HEK293 (cell line): Measurements from ENCODE around the gene PRAMEF10.
"Not testable (repeated sequence)": the region's sequence is repeated elsewhere in the genome, so short reads cannot be mapped to it uniquely, and the experiment has no call there.

ENCODE experiments used
- CTCF ChIP-seq: fragments of 450-650 bp; formaldehyde crosslinking; IDR thresholded peaks from 2 replicates; pipeline ENCODE4 v1.5.1; 2016; ENCODE audit warnings: missing biosample characterization, missing genetic modification characterization
- HOXA7 ChIP-seq: sonication (generic); formaldehyde crosslinking; IDR thresholded peaks from 2 replicates; pipeline ENCODE4 v1.8.1; 2022; ENCODE audit warnings: missing genetic modification reagents, borderline replicate concordance
- YY1 ChIP-seq: fragments of 450-650 bp; formaldehyde crosslinking; IDR thresholded peaks from 2 replicates; pipeline ENCODE4 v1.5.1; 2018; ENCODE audit warnings: missing biosample characterization, missing genetic modification characterization
- ZBTB26 ChIP-seq: fragments of 450-650 bp; formaldehyde crosslinking; optimal IDR thresholded peaks from 2 replicates; pipeline ENCODE3; 2016; ENCODE audit warnings: missing biosample characterization, mild to moderate bottlenecking, missing genetic modification characterization
- ZNF266 ChIP-seq: fragments of 450-650 bp; formaldehyde crosslinking; IDR thresholded peaks from 2 replicates; pipeline ENCODE4 v1.5.1; 2016; ENCODE audit warnings: missing biosample characterization, missing genetic modification characterization, low read depth
- ZNF274 ChIP-seq, 2 experiments: fragments of 200-500 bp in 1 of 2; fragments of 450-650 bp in 1 of 2; sonication (Bioruptor generic) in 1 of 2; formaldehyde crosslinking in 1 of 2; IDR thresholded peaks; 2 replicates each; pipeline versions ENCODE4 v1.5.1 to v1.6.1; 2014 to 2016; ENCODE audit warnings: borderline replicate concordance in 1 of 2, inconsistent platforms in 1 of 2, low read length in 1 of 2, missing biosample characterization in 1 of 2, missing genetic modification characterization in 1 of 2
- ZNF341 ChIP-seq: fragments of 450-650 bp; formaldehyde crosslinking; IDR thresholded peaks from 2 replicates; pipeline ENCODE4; 2016; ENCODE audit warnings: low read depth, missing biosample characterization, missing genetic modification characterization
- ZNF580 ChIP-seq: fragments of 450-650 bp; formaldehyde crosslinking; IDR thresholded peaks from 2 replicates; pipeline ENCODE4 v1.5.1; 2016; ENCODE audit warnings: missing biosample characterization, missing genetic modification characterization
- ZNF610 ChIP-seq: fragments of 450-650 bp; formaldehyde crosslinking; IDR thresholded peaks from 2 replicates; pipeline ENCODE4 v1.5.1; 2016; ENCODE audit warnings: missing biosample characterization, missing genetic modification characterization, borderline replicate concordance
- ZNF792 ChIP-seq: fragments of 450-650 bp; formaldehyde crosslinking; IDR thresholded peaks from 2 replicates; pipeline ENCODE4 v1.5.1; 2016; ENCODE audit warnings: missing biosample characterization, missing genetic modification characterization

- TF ChIP-seq CTCF (tag by site-specific recombination); ZNF341; HOXA7 (CRISPR knock-in tag); ZBTB26; YY1 (tag by site-specific recombination); ZNF610 (tag by site-specific recombination); ZNF792 (tag by site-specific recombination); ZNF580 (tag by site-specific recombination); ZNF274 (IDR thresholded peaks at IDR 0.05; ENCODE audit: low read length); ZNF274 (tag by site-specific recombination; IDR thresholded peaks at IDR 0.05; ENCODE audit: borderline replicate concordance); ZNF266 (tag by site-specific recombination): not testable (repeated sequence)
These were observed 19.6 kb downstream of the PRAMEF10 start for GRCh38 chr1:12878453-12878852.
